Loucy (cell line): ENCODE results near the gene NTHL1.

ENCODE experiments used
- H2AFZ ChIP-seq: fragments of 200-600 bp; sonication (generic); 2 replicates; pipeline ENCODE4 v1.6.0; 2016; ENCODE audit warnings: antibody characterized with exemption, mild to moderate bottlenecking, low read length, moderate library complexity
- H3F3A ChIP-seq: fragments of 200-600 bp; 2 replicates; pipeline ENCODE4 v1.6.0; 2016; ENCODE audit warnings: antibody characterized with exemption, low read depth, mild to moderate bottlenecking
- H3K27me3 ChIP-seq: fragments of 200-600 bp; sonication (generic); 2 replicates; pipeline ENCODE4 v1.6.1; 2014; ENCODE audit warnings: low read length, mild to moderate bottlenecking; ENCODE audit not compliant: insufficient read depth, poor library complexity, severe bottlenecking
- H3K36me3 ChIP-seq: fragments of 200-600 bp; sonication (generic); 2 replicates; pipeline ENCODE4 v1.6.1; 2016; ENCODE audit warnings: low read length; ENCODE audit not compliant: insufficient read depth
- H3K4me1 ChIP-seq: fragments of 200-600 bp; sonication (generic); 2 replicates; pipeline ENCODE4 v1.5.1; 2014; ENCODE audit warnings: low read length, mild to moderate bottlenecking; ENCODE audit not compliant: insufficient read depth, poor library complexity, severe bottlenecking
- H3K4me2 ChIP-seq: fragments of 200-600 bp; sonication (generic); 2 replicates; pipeline ENCODE4 v1.6.0; 2014; ENCODE audit warnings: antibody characterized with exemption, low read length, low read depth, mild to moderate bottlenecking; ENCODE audit not compliant: poor library complexity, severe bottlenecking
- H3K4me3 ChIP-seq: fragments of 200-600 bp; sonication (generic); 2 replicates; pipeline ENCODE4 v1.5.1; 2014; ENCODE audit warnings: low read length, mild to moderate bottlenecking, mixed read lengths; ENCODE audit not compliant: poor library complexity, severe bottlenecking
- H3K79me2 ChIP-seq: fragments of 200-600 bp; sonication (generic); 2 replicates; pipeline ENCODE4 v1.6.1; 2014; ENCODE audit warnings: low read length; ENCODE audit not compliant: insufficient read depth
- H3K9ac ChIP-seq: fragments of 200-600 bp; sonication (generic); 2 replicates; pipeline ENCODE4 v1.6.0; 2014; ENCODE audit warnings: mild to moderate bottlenecking, low read depth, low read length, moderate library complexity; ENCODE audit not compliant: poor library complexity, severe bottlenecking
- H3K9me2 ChIP-seq: fragments of 200-600 bp; sonication (generic); replicated peaks from 2 replicates; pipeline ENCODE4 v1.6.1; 2016; ENCODE audit warnings: low read depth, low read length, mixed read lengths
- H3K9me3 ChIP-seq: fragments of 200-600 bp; sonication (generic); 2 replicates; pipeline ENCODE4 v1.6.1; 2014; ENCODE audit warnings: mild to moderate bottlenecking, antibody characterized with exemption, low read length, low read depth; ENCODE audit not compliant: insufficient read depth
- H4K20me1 ChIP-seq: fragments of 200-600 bp; sonication (generic); 2 replicates; pipeline ENCODE4 v1.6.0; 2014; ENCODE audit warnings: antibody characterized with exemption, low read length, mild to moderate bottlenecking; ENCODE audit not compliant: insufficient read depth, poor library complexity, severe bottlenecking
- EZH2phosphoT487 ChIP-seq: fragments of 200-600 bp; IDR thresholded peaks from 2 replicates; pipeline ENCODE4 v1.6.1; 2018; ENCODE audit warnings: antibody characterized with exemption, mild to moderate bottlenecking, moderate library complexity, borderline replicate concordance
- TF ChIP-seq, protein P1 (sequence below): fragments of 200-600 bp; sonication (generic); conservative IDR thresholded peaks from 2 replicates; pipeline ENCODE4 v1.5.1; 2014; ENCODE audit warnings: mild to moderate bottlenecking, antibody characterized with exemption, low read length

The NTHL1 gene

DNA sequence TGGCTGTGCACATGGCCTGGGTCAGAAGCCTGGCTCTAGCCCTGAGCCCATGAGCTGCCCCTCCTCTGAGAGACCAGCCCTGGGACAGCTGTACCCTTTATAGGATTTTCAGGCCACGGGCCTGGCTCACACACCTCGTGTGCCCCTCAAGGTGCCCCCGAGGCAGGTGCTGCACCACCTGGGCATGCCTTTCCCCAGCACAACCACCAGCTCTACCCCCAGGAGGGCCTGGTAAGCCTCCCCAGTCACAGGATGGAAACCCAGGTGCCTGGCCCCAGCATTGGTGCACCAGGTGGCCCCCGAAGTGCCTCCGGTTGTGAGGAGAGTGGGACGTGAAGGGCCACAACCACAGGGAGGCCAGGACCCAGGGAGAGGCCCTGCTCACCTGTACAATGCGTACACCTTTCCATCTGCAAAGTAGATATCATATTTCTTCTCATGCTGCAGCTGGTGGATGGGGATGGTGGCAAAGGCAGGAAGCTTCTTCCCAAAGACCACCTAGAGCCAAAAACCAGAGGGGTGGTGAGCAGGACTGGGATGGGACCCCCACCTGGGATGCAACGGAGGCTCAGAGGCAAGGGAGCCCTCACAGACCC is 44.3 kb downstream of the NTHL1 start:
- Histone ChIP-seq H3K27me3 (no peaks in the 10 kb centered on the region), H3K9me3 (no peaks in the 10 kb centered on the region), H3K9ac (no peak overlapping the region), H3K4me2 (no peak overlapping the region), H3K36me3 (peaks cover 28% of the 10 kb centered on the region; the same call in 1 of the 2 replicates), H4K20me1 (peaks cover 15% of the 10 kb centered on the region), H3K4me3 (no peak overlapping the region), H3K79me2 (peaks cover 44% of the 10 kb centered on the region), H3F3A (no peaks in the 10 kb centered on the region), H2AFZ (no peak overlapping the region), H3K9me2 (no peaks in the 10 kb centered on the region), H3K4me1 (peaks cover 4% of the 10 kb centered on the region)
- TF ChIP-seq, protein P1, sequence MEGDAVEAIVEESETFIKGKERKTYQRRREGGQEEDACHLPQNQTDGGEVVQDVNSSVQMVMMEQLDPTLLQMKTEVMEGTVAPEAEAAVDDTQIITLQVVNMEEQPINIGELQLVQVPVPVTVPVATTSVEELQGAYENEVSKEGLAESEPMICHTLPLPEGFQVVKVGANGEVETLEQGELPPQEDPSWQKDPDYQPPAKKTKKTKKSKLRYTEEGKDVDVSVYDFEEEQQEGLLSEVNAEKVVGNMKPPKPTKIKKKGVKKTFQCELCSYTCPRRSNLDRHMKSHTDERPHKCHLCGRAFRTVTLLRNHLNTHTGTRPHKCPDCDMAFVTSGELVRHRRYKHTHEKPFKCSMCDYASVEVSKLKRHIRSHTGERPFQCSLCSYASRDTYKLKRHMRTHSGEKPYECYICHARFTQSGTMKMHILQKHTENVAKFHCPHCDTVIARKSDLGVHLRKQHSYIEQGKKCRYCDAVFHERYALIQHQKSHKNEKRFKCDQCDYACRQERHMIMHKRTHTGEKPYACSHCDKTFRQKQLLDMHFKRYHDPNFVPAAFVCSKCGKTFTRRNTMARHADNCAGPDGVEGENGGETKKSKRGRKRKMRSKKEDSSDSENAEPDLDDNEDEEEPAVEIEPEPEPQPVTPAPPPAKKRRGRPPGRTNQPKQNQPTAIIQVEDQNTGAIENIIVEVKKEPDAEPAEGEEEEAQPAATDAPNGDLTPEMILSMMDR, result no peak
- no peak for TF ChIP-seq EZH2phosphoT487

DNA sequence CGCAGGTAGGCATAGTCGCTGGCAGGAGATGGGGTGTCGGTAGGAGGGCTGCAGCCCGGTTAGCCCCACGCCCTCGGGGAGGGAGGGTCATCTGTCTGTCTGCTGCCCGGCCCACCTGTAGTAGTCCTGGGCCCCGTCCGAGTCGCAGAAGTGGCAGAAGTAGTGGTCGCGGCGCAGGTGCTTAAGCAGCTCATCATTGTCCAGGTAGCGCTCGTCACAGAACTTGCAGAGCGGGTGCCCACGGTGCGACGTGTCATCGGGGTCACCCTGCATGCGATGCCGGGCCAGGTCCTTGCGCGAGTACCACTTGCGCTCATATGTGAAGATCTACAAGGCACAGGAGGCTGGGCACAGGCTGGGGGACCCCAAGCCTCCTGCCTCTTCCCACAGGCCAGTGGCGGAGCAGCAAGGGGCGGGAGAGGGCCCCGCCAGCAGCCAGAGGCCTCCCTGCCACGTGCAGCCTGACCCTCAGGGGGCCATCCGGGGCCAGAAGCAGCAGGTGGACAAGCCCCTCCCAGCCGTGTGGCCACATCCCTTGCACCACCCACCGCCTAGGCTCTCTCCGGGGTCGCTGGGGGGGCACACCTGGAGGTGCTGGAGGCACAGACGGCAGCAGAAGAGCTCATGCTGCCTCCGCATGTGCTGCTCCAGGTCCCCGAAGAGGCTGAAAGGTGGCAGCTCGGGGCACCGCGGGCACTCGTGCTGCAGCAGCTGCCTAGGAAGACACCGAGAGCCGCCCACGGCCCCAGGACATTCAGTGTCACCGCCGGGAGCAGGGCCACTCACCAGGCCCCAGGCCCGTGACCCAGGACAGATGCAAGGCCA is 45.0 kb downstream of the NTHL1 start:
- no peaks in the 10 kb centered on the region for H3K27me3 ChIP-seq
- H4K20me1 ChIP-seq, result peaks cover 8% of the 10 kb centered on the region
- peaks cover 28% of the 10 kb centered on the region; the same call in 1 of the 2 replicates for H3K36me3 ChIP-seq
- TF ChIP-seq, protein P1, result no peak
- TF ChIP-seq EZH2phosphoT487, result no peak
- H3K79me2 ChIP-seq, result peaks cover 37% of the 10 kb centered on the region
- H3K4me2 ChIP-seq, result no peak overlapping the region
- no peaks in the 10 kb centered on the region for H3K4me1 ChIP-seq
- no peaks in the 10 kb centered on the region for H3K9me3 ChIP-seq
- H3F3A ChIP-seq, result no peaks in the 10 kb centered on the region
- no peak overlapping the region for H3K9ac ChIP-seq
- H3K9me2 ChIP-seq, result no peaks in the 10 kb centered on the region
- no peak overlapping the region for H2AFZ ChIP-seq
- H3K4me3 ChIP-seq, result no peak overlapping the region

DNA sequence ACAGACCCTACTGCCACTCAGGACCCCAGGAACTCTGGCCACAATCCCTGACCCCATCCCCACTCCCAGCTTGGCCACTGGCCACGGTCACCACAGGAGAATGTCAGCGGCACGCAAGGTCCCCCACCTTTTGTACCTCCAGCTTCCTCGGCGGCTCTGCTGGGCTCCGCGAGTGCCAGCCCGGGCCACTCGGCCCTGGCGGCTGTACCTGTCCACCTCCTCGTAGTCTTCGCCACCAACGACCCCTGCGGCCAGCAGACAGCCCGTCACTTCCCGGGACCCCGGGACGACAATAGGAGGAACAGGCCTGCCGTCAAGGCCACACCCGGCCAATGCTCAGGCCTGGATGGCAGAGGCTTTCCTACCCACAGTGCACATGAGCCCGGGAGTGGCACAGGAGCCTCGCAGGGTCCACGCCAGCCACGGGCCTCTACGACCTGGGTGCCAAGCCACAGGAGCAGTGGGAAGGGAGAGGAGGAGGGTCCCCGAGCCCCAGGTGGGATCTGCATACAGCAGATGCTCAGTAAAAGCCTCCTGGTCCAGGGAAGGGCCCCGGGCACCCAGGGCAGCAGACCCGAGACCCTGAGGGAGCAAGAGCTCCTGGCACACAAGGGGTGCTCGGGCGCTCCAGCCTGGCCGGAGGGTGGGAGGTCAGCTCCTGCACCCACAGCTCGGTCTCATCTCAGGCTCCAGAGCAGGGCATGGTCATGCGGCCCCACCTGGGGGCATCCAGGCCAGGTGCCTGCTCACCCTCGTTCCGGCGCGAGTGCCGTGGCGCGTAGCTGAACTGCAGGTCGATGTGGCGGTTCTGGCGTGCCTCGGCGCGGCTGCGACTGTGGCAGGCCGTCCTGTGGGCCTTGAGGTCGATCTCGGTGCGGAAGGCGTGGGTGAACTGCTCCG is 45.9 kb downstream of the NTHL1 start:
- Histone ChIP-seq H3K4me3 (no peak overlapping the region), H3F3A (no peaks in the 10 kb centered on the region), H3K9me3 (no peaks in the 10 kb centered on the region), H3K4me1 (no peaks in the 10 kb centered on the region), H3K9ac (no peak overlapping the region), H3K27me3 (no peaks in the 10 kb centered on the region), H3K79me2 (peaks cover 28% of the 10 kb centered on the region), H2AFZ (no peak overlapping the region), H3K36me3 (peaks cover 31% of the 10 kb centered on the region; the same call in 1 of the 2 replicates), H3K9me2 (no peaks in the 10 kb centered on the region), H4K20me1 (peaks cover 4% of the 10 kb centered on the region), H3K4me2 (no peak overlapping the region)
- TF ChIP-seq, protein P1, result no peak
- TF ChIP-seq EZH2phosphoT487, result no peak
